Smooth muscle cell (in vitro differentiated cells): ENCODE measurements around the gene ST6GALNAC6. TPM values are rescaled to one million over a fixed set of nuclear protein-coding genes. Genes with fewer than 3 reads are reported as not detected.

Experiments used
- DNase-seq: peaks from one replicate; lab custom pipeline; 2025; ENCODE audit not compliant: unreplicated experiment; lab: John Stamatoyannopoulos, UW
- H2AFZ ChIP-seq: fragments of 200-600 bp; sonication (generic); 2 replicates; pipeline ENCODE4 v1.6.0; 2016; ENCODE audit warnings: antibody characterized with exemption, low read depth, mild to moderate bottlenecking
- H3F3A ChIP-seq: fragments of 200-600 bp; sonication (generic); 2 replicates; pipeline ENCODE4 v1.6.0; 2017; ENCODE audit warnings: antibody characterized with exemption, low read depth
- H3K27ac ChIP-seq: fragments of 200-600 bp; sonication (generic); 2 replicates; pipeline ENCODE4 v1.5.1; 2016; ENCODE audit warnings: low read depth, mild to moderate bottlenecking
- H3K27me3 ChIP-seq: fragments of 200-600 bp; sonication (generic); 2 replicates; pipeline ENCODE4 v1.6.1; 2016; ENCODE audit warnings: low read depth, mild to moderate bottlenecking
- H3K36me3 ChIP-seq: fragments of 200-600 bp; sonication (generic); 2 replicates; pipeline ENCODE4 v1.5.1; 2016; ENCODE audit warnings: low read depth
- H3K4me1 ChIP-seq: fragments of 200-600 bp; sonication (generic); 2 replicates; pipeline ENCODE4 v1.5.1; 2016; ENCODE audit warnings: low read depth
- H3K4me2 ChIP-seq: fragments of 200-600 bp; sonication (generic); 2 replicates; pipeline ENCODE4 v1.6.0; 2016; ENCODE audit warnings: mild to moderate bottlenecking
- H3K4me3 ChIP-seq: fragments of 200-600 bp; sonication (generic); 2 replicates; pipeline ENCODE4 v1.5.1; 2016; ENCODE audit warnings: mild to moderate bottlenecking
- H3K79me2 ChIP-seq: fragments of 200-600 bp; sonication (generic); 2 replicates; pipeline ENCODE4 v1.6.0; 2016; ENCODE audit warnings: low read depth, mild to moderate bottlenecking
- H3K9ac ChIP-seq: fragments of 200-600 bp; sonication (generic); 2 replicates; pipeline ENCODE4 v1.6.0; 2016; ENCODE audit warnings: low read depth
- H3K9me3 ChIP-seq: fragments of 200-600 bp; sonication (generic); replicated peaks from 2 replicates; pipeline ENCODE4 v1.5.1; 2016; ENCODE audit warnings: low read depth
- H4K20me1 ChIP-seq: fragments of 200-600 bp; sonication (generic); 2 replicates; pipeline ENCODE4 v1.6.0; 2016; ENCODE audit warnings: low read depth
- CTCF ChIP-seq: fragments of 200-600 bp; sonication (generic); IDR thresholded peaks from 2 replicates; pipeline ENCODE4 v1.5.1; 2017; ENCODE audit warnings: borderline replicate concordance, mild to moderate bottlenecking, antibody characterized with exemption; ENCODE audit not compliant: insufficient read depth, poor library complexity, severe bottlenecking
- WGBS: methylation state at CpG from one replicate; pipeline ENCODE4 v1.1.7; 2016; ENCODE audit warnings: low lambda C conversion rate; 5-methylcytosine and 5-hydroxymethylcytosine counted together
- polyA plus RNA-seq: library from polyadenylated mRNA; unstranded; fragments of >200 nt; fragmentation: Nextera tagmentation; extraction: Ambion mirVana; gene quantifications from 2 replicates; pipeline ENCODE4 v1.2.1, GENCODE V29; 2016
- total RNA-seq: library from RNA; depleted of rRNA; stranded (reverse); fragments of >200 nt; gene quantifications from 2 replicates; pipeline ENCODE4 v1.2.3, GENCODE V29; 2014

The ST6GALNAC6 gene
- total and polyA plus RNA-seq, 2 experiments from 2014 or later: 36.4 to 65.8 TPM

- no peak for DNase-seq
- no peaks in the 10 kb centered on the region for H3K36me3 ChIP-seq
- H3K79me2 ChIP-seq: no peaks in the 10 kb centered on the region
- H3K9ac ChIP-seq: no peak overlapping the region
- TF ChIP-seq CTCF: no peak
- H2AFZ ChIP-seq: no peak overlapping the region
- no peak overlapping the region for H3K4me2 ChIP-seq
- no peak overlapping the region for H3K27ac ChIP-seq
- no peak overlapping the region for H3K4me3 ChIP-seq
- no peaks in the 10 kb centered on the region for H3F3A ChIP-seq
- no peaks in the 10 kb centered on the region for H3K4me1 ChIP-seq
- no peaks in the 10 kb centered on the region for H3K9me3 ChIP-seq
- H3K27me3 ChIP-seq: no peaks in the 10 kb centered on the region
- 28% methylated on average over 8 of the region's 8 CpGs for WGBS
- no peaks in the 10 kb centered on the region for H4K20me1 ChIP-seq
These were observed 39.1 kb downstream of the ST6GALNAC6 start for GRCh38 chr9:127860260-127860659.

- Histone ChIP-seq H3K4me1 (no peaks in the 10 kb centered on the region), H3K27ac (no peak overlapping the region)
- TF ChIP-seq CTCF: no peak
These were observed 41.3 kb downstream of the ST6GALNAC6 start for GRCh38 chr9:127858041-127858512.

GRCh38 chr9:127857278-127857677 lies 42.1 kb downstream of the ST6GALNAC6 start:
- no peak overlapping the region for H3K4me3 ChIP-seq
- no peaks in the 10 kb centered on the region for H3F3A ChIP-seq
- no peak for DNase-seq
- 86% methylated on average over 4 of the region's 4 CpGs for WGBS
- H3K36me3 ChIP-seq: no peaks in the 10 kb centered on the region
- no peak overlapping the region for H2AFZ ChIP-seq
- no peak overlapping the region for H3K27ac ChIP-seq
- no peaks in the 10 kb centered on the region for H3K4me1 ChIP-seq
- peaks cover 11% of the 10 kb centered on the region for H3K79me2 ChIP-seq
- H3K9ac ChIP-seq: no peak overlapping the region
- H3K4me2 ChIP-seq: no peak overlapping the region
- no peaks in the 10 kb centered on the region for H3K27me3 ChIP-seq
- H3K9me3 ChIP-seq: no peaks in the 10 kb centered on the region
- no peaks in the 10 kb centered on the region for H4K20me1 ChIP-seq
- TF ChIP-seq CTCF: no peak

More at GRCh38 chr9:127858041-127858512, 41.3 kb downstream of the ST6GALNAC6 start:
- Histone ChIP-seq H3K4me3 (no peak overlapping the region), H2AFZ (no peak overlapping the region), H4K20me1 (no peaks in the 10 kb centered on the region), H3K79me2 (peaks cover 3% of the 10 kb centered on the region), H3F3A (no peaks in the 10 kb centered on the region), H3K36me3 (no peaks in the 10 kb centered on the region), H3K9ac (no peak overlapping the region), H3K27me3 (no peaks in the 10 kb centered on the region), H3K9me3 (no peaks in the 10 kb centered on the region), H3K4me2 (no peak overlapping the region)
- DNase-seq: no peak
- 84% methylated on average over 12 of the region's 12 CpGs for WGBS

GRCh38 chr9:127856729-127857116 lies 42.7 kb downstream of the ST6GALNAC6 start:
- H3K79me2 ChIP-seq: peaks cover 12% of the 10 kb centered on the region

More at GRCh38 chr9:127856729-127857116, 42.7 kb downstream of the ST6GALNAC6 start:
- Histone ChIP-seq H3K27me3 (no peaks in the 10 kb centered on the region), H3K4me2 (no peak overlapping the region), H2AFZ (no peak overlapping the region), H3K4me3 (no peak overlapping the region), H3K9me3 (no peaks in the 10 kb centered on the region), H3K4me1 (no peaks in the 10 kb centered on the region), H3K9ac (no peak overlapping the region), H3K27ac (no peak overlapping the region), H3K36me3 (no peaks in the 10 kb centered on the region), H4K20me1 (no peaks in the 10 kb centered on the region), H3F3A (no peaks in the 10 kb centered on the region)
- TF ChIP-seq CTCF: no peak
- DNase-seq: no peak
- 96% methylated on average over 8 of the region's 8 CpGs for WGBS
